ENCODE data around the gene KATNB1. TPM values are rescaled to one million over a fixed set of nuclear protein-coding genes. Genes with fewer than 3 reads are reported as not detected.
A peak's percentile ranks its signal among the peaks of the same experiment; 100 is the strongest.

Gene KATNB1
- polyA plus RNA-seq, 1 experiment = 10.7 TPM

DNA sequence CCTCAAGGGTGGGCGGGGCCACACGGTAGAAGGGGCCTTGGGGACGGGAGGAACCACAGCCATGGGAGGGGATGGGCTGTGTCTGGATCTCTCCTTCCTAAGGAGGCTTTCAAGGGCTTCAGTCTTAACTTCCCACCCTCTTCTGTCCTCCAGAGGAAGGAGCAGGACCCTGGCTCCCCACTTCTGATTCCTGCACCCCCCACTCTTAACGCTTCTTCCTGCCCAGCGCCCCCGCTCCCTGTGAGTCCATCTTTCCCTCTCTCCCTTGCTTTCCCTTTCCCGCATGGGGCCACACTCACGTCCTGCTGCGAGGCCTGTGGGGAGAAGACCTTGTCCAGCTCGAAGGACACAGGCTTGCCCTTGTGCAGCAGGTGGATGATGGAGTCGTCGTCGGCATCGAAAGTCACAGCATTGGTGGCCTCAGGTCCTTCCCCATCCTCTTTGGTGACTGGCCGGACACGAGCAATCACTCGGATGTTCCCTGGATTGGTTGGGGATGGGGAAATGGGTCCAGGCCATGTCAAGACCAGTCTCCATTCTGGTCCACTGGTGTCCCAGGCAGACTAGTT, 29.7 kb downstream of the KATNB1 start:
- CTCF ChIA-PET = interaction anchor here (1.9 kb wide), 1 partner anchor 98 kb away, joined by 10 read pairs; no protein-coding TSS in a partner anchor
- no peak for DNase-seq (ENCODE audit: low read depth, low spot score)
- TF ChIP-seq, protein P1, sequence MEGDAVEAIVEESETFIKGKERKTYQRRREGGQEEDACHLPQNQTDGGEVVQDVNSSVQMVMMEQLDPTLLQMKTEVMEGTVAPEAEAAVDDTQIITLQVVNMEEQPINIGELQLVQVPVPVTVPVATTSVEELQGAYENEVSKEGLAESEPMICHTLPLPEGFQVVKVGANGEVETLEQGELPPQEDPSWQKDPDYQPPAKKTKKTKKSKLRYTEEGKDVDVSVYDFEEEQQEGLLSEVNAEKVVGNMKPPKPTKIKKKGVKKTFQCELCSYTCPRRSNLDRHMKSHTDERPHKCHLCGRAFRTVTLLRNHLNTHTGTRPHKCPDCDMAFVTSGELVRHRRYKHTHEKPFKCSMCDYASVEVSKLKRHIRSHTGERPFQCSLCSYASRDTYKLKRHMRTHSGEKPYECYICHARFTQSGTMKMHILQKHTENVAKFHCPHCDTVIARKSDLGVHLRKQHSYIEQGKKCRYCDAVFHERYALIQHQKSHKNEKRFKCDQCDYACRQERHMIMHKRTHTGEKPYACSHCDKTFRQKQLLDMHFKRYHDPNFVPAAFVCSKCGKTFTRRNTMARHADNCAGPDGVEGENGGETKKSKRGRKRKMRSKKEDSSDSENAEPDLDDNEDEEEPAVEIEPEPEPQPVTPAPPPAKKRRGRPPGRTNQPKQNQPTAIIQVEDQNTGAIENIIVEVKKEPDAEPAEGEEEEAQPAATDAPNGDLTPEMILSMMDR (IDR thresholded peaks at IDR 0.05; ENCODE audit: low read depth, low read length) = no peak
- no peak overlapping the region for H3K4me3 ChIP-seq (ENCODE audit: low read depth, low read length)
- POLR2A ChIA-PET = no interaction called here
- H3K27me3 ChIP-seq (ENCODE audit: control insufficient read depth, insufficient read depth, low read length) = no peaks in the 10 kb centered on the region
- no peaks in the 10 kb centered on the region; the same call in 1 of the 2 replicates for H3K9me3 ChIP-seq (ENCODE audit: control insufficient read depth, insufficient read depth, low read length)
- peak overlapping the region; percentile 73 for H3K27ac ChIP-seq (ENCODE audit: low read depth, low read length)

GRCh38 chr16:57766714-57767348, 31.3 kb downstream of the KATNB1 start:
- POLR2A ChIA-PET = no interaction called here

DNA sequence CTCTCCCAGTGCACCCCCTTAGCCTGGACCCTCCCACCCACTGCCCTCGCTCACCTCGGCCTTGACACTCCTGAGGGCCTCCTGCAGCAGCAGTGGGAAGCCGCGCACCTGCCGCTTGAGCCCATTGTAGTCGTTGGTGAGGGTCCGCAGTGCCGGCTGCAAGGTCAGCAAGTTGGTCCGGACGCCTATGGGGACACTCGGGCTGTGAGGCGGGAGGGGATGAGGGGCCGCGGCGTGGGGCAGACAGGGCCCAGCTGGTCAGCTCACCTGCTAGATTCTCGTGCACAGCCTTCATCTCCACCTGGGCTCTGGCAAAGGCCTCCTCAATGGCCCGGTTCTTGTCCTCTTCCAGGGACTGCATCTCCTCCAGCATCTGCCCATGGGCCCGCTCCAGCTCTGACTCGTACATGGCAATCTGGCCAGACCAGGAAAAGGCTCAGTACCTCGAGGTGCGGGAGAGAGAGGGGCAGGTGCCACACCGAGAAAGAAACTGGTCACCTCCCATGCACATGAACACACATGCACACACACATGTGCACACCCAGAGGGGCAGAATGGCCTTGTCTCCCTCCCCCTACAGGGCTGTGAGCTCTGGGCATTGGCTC, 34.1 kb downstream of the KATNB1 start:
- Histone ChIP-seq H3K27ac (ENCODE audit: low read depth, low read length) (no peak overlapping the region), H3K4me3 (ENCODE audit: low read depth, low read length) (no peak overlapping the region), H3K27me3 (ENCODE audit: control insufficient read depth, insufficient read depth, low read length) (no peaks in the 10 kb centered on the region), H3K9me3 (ENCODE audit: control insufficient read depth, insufficient read depth, low read length) (no peaks in the 10 kb centered on the region; the same call in 1 of the 2 replicates)
- TF ChIP-seq, protein P1 (IDR thresholded peaks at IDR 0.05; ENCODE audit: low read depth, low read length) = no peak
- POLR2A ChIA-PET = no interaction called here
- DNase-seq (ENCODE audit: low read depth, low spot score) = no peak
- CTCF ChIA-PET = interaction anchor here (1.2 kb wide), 1 partner anchor 94 kb away, joined by 5 read pairs; no protein-coding TSS in a partner anchor

More at GRCh38 chr16:57766714-57767348, 31.3 kb downstream of the KATNB1 start:
- CTCF ChIA-PET = no interaction called here
- Histone ChIP-seq H3K27me3 (ENCODE audit: control insufficient read depth, insufficient read depth, low read length) (no peaks in the 10 kb centered on the region), H3K27ac (ENCODE audit: low read depth, low read length) (no peak overlapping the region), H3K9me3 (ENCODE audit: control insufficient read depth, insufficient read depth, low read length) (no peaks in the 10 kb centered on the region; the same call in 1 of the 2 replicates), H3K4me3 (ENCODE audit: low read depth, low read length) (no peak overlapping the region)
- TF ChIP-seq, protein P1 (IDR thresholded peaks at IDR 0.05; ENCODE audit: low read depth, low read length) = no peak
- DNase-seq (ENCODE audit: low read depth, low spot score) = no peak

DNA sequence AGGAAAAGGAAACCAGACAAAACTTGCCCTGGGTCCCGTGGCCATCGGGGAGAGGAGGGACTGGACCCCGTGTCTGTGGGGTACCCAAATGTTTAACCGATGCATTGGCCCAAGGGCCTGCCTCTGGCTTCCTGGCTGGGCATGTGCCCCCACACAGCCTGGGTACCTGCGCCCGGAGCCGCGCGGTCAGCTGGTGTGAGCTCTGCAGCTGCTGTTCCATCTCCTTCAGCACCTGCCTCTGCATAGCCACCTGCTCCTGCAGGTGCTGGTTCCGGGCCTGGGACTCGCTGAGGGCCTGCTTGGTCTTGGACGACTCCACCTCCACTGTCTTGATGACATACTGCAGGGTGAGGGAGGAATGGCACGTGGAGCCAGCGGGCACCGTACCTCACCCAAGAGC, 34.8 kb downstream of the KATNB1 start:
- H3K4me3 ChIP-seq (ENCODE audit: low read depth, low read length) = no peak overlapping the region
- TF ChIP-seq, protein P1 (IDR thresholded peaks at IDR 0.05; ENCODE audit: low read depth, low read length) = no peak
- no peaks in the 10 kb centered on the region for H3K27me3 ChIP-seq (ENCODE audit: control insufficient read depth, insufficient read depth, low read length)
- no peak overlapping the region for H3K27ac ChIP-seq (ENCODE audit: low read depth, low read length)
- CTCF ChIA-PET = interaction anchor here (1.2 kb wide), 1 partner anchor 93 kb away, joined by 5 read pairs; no protein-coding TSS in a partner anchor
- no peaks in the 10 kb centered on the region; the same call in 1 of the 2 replicates for H3K9me3 ChIP-seq (ENCODE audit: control insufficient read depth, insufficient read depth, low read length)
- POLR2A ChIA-PET = no interaction called here
- no peak for DNase-seq (ENCODE audit: low read depth, low spot score)
